Measurements from ENCODE around the gene UGT1A3.
"Not testable (repeated sequence)": the region's sequence is repeated elsewhere in the genome, so short reads cannot be mapped to it uniquely, and the experiment has no call there.

UGT1A3 gene

DNA sequence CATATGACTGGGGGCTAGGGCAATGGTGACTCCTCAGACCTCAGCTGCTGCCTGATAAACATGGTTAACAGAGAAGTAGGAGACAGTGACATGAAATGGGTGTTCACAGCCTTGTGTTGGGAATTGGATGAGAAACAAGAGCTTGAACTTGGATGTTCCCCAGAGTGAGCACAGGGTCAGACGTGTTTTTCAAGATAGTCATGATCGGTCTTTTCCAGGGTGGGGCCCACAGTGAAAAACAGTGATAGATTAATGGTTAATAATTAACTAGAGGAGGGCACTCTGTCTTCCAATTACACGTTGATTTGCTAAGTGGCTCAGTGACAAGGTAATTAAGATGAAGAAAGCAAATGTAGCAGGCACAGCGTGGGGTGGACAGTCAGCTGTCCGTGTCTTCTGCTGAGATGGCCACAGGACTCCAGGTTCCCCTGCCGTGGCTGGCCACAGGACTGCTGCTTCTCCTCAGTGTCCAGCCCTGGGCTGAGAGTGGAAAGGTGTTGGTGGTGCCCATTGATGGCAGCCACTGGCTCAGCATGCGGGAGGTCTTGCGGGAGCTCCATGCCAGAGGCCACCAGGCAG, at the start of gene UGT1A3:
TSS of gene UGT1A3 (plus strand) at position 320 of the 579 bp plus-strand sequence. CDS start at position 405, 85 bp downstream.
- Histone ChIP-seq H3K4me3 (no peak within 1 kb of the TSS), H3K27ac (no peak within 1 kb of the TSS)

DNA sequence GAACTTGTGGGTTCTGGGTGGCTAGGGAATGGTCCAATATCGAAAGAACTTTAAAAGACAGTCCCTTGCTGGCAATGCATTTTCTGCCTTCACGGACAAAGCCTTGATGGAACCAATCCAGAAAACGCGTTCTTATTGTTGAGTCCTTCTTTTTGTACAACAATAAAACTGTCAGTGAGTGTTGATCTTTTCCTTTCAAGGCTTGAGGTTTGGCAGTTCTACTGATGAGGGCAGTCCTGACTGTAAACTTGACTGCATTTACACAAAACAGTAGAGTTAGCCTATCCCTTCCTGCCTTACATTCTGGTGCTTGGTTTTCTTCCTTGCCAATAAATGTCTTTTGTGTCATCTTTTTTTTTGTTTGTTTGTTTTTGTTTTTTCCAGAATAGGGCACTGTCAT, 49.6 kb upstream of the UGT1A3 start:
- H3K27ac ChIP-seq: no peak overlapping the region

GRCh38 chr2:233680361-233681045, 48.3 kb upstream of the UGT1A3 start:
- H3K27ac ChIP-seq: no peak overlapping the region
- H3K4me3 ChIP-seq: no peak overlapping the region

More for the DNA sequence above, 49.6 kb upstream of the UGT1A3 start:
- H3K4me3 ChIP-seq: no peak overlapping the region

- Histone ChIP-seq H3K4me3 (peak within 1 kb of the TSS in 1 of 7 experiments; percentile 1), H3K27ac (no peak within 1 kb of the TSS)
Observed at GRCh38 chr2:233681521-233682099, 47.2 kb upstream of the UGT1A3 start, which contains the start of gene UGT1A7. TSS of gene UGT1A7 (plus strand) at chr2:233681901. CDS start at chr2:233681938, 37 bp downstream.

DNA sequence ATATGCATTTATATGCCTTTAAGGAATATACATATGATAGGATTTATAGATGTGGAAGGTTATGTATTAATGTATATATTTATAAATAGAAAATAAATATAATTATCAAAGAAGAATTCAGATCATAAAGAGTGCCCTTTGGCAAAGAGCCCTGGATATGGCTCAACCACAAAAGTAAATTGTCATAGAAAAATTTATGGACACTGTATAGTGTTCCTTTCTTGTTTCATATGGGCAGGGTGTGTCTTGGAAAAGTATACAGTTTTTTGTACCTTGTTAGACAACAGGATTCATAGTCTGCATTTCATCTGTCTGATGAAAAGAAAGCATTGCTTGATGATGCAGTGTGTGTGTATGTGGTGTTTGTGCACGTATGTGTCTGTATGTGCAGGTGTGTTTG, 44.2 kb upstream of the UGT1A3 start:
- Histone ChIP-seq H3K27ac (no peak overlapping the region), H3K4me3 (no peak overlapping the region)

DNA sequence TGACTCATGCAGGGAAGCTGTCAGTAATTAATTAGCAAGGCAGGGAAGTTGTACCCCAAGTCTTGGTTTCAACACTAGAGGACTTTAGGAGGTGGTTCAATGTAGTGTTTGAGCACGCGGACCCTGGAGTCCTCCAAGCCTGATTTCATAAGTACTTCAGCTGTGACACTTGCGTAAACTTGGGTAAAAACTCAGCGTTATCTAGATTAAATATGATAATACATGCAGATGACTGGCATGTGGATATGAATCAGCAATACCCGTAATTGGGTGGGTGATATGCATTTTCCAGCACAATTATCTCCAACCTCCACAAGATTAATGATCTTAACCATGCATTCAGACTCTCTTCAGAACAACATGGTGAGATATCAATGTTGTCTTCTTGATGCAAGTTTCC, 41.9 kb upstream of the UGT1A3 start:
- Histone ChIP-seq H3K27ac (no peak overlapping the region), H3K4me3 (no peak overlapping the region)

DNA sequence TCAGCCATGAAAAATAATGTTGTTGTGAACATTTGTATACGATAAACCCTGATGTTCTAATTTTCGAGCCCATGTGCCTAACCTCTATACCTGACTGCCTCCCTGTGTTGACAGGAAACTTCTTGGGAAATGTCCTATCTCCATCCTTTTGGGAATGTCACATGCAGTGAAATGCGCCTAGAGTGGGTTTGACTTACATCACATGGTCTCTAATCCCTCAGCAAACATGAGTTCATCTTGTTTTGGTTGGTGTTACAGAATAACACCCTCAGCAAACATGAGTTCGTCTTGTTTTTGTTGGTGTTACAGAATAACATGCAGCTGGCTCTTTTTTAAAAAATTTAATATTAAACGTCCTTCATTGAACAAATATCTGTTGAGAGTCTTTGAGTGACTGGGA, 40.5 kb upstream of the UGT1A3 start:
- no peak overlapping the region for H3K27ac ChIP-seq

DNA sequence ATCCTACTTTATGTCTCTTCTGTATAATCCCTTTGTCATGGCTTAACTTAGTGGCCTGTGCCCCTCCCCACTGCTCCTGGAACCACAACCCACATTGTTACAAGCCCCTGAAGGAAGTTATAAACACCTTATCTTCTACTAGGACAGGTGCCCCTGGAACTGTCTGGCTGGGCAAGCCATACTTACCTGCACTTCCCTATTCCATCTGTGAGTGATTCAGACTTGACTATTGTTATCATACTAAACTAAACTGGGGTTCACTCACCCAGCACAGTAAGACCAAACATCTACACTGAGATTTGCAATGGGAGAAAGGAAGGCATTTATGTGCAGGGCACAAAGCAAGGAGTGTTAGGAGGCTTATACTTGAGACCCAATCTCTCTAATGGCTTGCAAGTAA, 39.8 kb upstream of the UGT1A3 start:
- Histone ChIP-seq H3K4me3 (no peak overlapping the region), H3K27ac (no peak overlapping the region)

More for the DNA sequence above, 40.5 kb upstream of the UGT1A3 start:
- H3K4me3 ChIP-seq: no peak overlapping the region

DNA sequence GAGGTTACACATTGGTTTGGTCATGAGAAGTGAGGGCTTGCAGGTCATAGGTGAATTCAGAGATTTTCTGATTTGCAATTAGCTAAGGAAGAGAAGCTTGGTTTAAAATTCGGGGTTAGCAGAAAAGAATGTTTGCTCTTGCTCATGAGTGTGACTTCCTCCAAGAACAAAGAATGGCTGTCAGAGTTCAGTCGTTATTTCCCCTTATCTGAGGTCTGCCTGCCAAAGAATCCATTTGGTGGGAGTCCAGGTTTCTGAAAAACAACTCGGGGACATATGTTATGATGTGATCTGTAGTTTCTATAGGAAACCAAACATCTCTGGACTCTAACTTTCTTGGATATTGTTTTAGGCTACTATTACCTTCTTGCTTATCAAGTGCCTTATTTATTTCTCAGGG, 39.3 kb upstream of the UGT1A3 start:
- Histone ChIP-seq H3K27ac (no peak overlapping the region), H3K4me3 (no peak overlapping the region)

- peak overlapping the region in 1 of 21 experiments; percentile 42 for H3K27ac ChIP-seq
Observed at GRCh38 chr2:233690444-233690843, 38.4 kb upstream of the UGT1A3 start.

GRCh38 chr2:233691443-233692433, 37.1 kb upstream of the UGT1A3 start:
- Histone ChIP-seq H3K4me3 (peak overlapping the region in 4 of 7 experiments; percentile 6 to 34 (median 17)), H3K27ac (peak overlapping the region in 14 of 21 experiments; percentile 8 to 81 (median 56))

More at GRCh38 chr2:233690444-233690843, 38.4 kb upstream of the UGT1A3 start:
- H3K4me3 ChIP-seq: no peak overlapping the region

- Histone ChIP-seq H3K4me3 (peak within 1 kb of the TSS in 4 of 7 experiments; percentile 6 to 34 (median 17)), H3K27ac (peak within 1 kb of the TSS in 14 of 21 experiments; percentile 8 to 81 (median 56))
Observed at GRCh38 chr2:233692648-233693047, 36.2 kb upstream of the UGT1A3 start, which contains the start of gene UGT1A6. TSS of gene UGT1A6 (plus strand) at chr2:233692890. CDS start at chr2:233693005, 115 bp downstream.

DNA sequence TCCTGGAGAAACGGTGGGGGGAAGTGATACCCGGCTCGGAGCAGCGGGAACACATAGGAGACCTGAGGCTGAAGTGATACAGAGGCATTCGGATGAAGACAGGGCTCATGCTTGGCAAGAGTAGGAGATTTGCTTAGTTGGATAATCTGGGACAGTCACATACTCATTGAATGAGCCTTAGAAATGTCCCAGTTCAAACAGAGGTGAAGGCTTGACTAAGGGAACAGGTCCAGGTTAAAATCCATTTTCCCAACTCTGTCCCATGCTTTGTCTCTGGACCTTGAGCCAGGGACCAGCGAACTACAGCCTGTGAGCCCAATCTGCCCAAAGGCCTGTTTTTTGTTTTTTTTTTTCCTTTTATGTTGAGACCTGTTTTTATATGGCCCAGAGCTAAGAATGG, 34.9 kb upstream of the UGT1A3 start:
- Histone ChIP-seq H3K27ac (peak overlapping the region in 1 of 21 experiments; percentile 6), H3K4me3 (no peak overlapping the region)

GRCh38 chr2:233698740-233699139, 30.1 kb upstream of the UGT1A3 start:
- Histone ChIP-seq H3K27ac (peak overlapping the region in 1 of 21 experiments; percentile 58), H3K4me3 (no peak overlapping the region)

GRCh38 chr2:233699424-233700027, 29.3 kb upstream of the UGT1A3 start:
- Histone ChIP-seq H3K4me3 (no peak overlapping the region), H3K27ac (peak overlapping the region in 6 of 21 experiments; percentile 10 to 59 (median 48))

GRCh38 chr2:233700028-233700635, 28.7 kb upstream of the UGT1A3 start:
- H3K4me3 ChIP-seq: no peak overlapping the region
- H3K27ac ChIP-seq: peak overlapping the region in 6 of 21 experiments; percentile 10 to 59 (median 48)

GRCh38 chr2:233700842-233701241, 28.0 kb upstream of the UGT1A3 start:
- H3K27ac ChIP-seq, H3K4me3 ChIP-seq: not testable (repeated sequence)

- H3K27ac ChIP-seq: no peak overlapping the region
Observed at GRCh38 chr2:233702238-233702637, 26.6 kb upstream of the UGT1A3 start.

More at GRCh38 chr2:233702238-233702637, 26.6 kb upstream of the UGT1A3 start:
- no peak overlapping the region for H3K4me3 ChIP-seq

Measured in skin epidermis (tissue), 12 donors.